Measurements from ENCODE around the gene AGPAT3.
"Not testable (repeated sequence)": the region's sequence is repeated elsewhere in the genome, so short reads cannot be mapped to it uniquely, and the experiment has no call there.

The AGPAT3 gene

DNA sequence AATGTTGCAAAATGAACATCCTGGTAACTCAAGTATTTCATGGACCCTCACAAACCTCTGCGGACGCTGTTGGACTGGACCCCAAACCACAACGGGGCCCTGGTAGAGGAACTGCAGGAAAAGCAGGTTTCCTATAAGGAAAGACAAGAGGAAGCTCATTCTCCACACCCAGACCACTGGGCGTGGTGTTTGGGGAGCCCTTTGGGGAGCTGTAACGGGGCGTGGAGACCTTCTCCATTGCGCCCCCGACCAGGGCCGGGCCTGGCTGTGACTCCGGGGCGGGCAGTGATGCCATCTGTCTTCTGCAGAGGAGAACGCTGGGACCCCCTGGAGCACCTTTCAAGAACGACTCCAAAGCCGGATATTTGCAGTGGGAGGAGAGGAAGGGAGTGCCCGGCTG, 30.0 kb upstream of the AGPAT3 start:
- no peak for DNase-seq

DNA sequence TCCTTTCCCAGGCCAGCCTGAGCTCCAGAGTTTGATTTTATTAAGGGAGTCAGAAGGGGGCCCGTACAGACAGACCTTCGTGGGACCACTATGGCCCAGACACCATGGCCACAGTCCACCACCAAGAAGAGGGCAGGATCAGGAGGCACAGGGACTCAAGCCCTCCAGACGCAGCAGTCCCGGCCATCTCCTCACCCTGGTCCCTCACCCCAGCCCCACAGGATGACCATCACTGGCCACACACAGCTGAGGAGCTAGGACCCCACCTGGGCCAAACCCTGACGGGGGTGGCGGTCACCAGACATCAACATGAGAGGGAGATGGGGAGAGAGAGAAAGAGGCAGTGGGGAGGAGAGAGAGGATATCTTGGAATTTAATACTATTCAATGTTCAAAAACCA, 29.2 kb upstream of the AGPAT3 start:
- DNase-seq: no peak

DNA sequence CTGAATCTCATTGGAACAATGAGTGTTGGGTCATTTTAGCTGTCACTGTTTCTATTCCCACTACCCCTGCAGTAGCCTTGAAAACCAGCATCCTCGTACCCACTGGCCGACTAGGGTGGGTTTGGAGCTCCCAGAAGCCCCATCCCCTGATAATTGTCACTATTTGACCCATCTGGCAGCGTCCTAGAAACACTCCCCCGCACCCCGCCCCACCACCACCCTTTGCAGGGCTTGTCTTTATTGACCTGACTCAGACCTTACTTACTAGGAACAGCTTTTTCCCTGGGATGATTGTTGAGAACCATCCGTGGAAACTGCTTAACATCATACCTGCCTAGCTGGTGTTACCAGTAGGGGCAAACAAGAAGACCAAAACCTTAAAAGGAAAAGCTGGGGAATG, 28.4 kb upstream of the AGPAT3 start:
- DNase-seq: no peak

DNA sequence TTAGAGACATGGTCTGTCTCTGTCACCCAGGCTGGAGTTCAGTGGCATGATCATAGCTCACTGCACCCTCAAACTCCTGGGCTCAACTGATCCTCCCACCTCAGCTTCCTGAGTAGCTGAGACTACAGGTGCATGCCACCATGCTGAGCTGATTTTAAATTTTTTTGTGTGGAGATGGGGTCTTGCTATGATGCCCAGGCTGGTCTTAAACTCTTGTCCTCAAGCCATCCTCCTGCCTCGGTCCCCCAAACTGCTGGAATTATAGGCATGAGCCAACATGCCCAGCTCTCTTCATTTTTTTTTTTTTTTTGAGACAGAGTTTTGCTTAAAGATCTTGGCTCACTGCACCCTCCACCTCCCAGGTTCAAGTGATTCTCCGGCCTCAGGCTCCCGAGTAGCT, 24.8 kb upstream of the AGPAT3 start:
- no peak for DNase-seq

DNA sequence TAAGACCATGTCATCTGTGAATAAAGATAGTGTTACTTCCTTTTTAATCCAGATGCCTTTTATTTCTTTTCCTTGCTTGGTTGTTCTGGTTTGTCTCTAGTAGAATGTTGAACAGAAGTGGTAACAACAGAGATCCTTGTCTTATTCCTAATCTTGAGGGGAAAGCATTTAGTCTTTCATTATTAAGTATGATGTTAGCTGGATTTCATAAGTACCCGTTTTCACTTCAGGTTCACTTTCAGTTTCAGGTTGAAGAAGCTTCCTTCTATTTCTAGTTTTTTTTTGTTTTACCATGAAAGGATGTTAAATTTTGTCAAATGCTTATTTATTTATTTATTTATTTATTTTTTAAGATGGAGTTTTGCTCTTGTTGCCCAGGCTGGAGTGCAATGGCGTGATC, 22.3 kb upstream of the AGPAT3 start:
- no peak for DNase-seq

DNA sequence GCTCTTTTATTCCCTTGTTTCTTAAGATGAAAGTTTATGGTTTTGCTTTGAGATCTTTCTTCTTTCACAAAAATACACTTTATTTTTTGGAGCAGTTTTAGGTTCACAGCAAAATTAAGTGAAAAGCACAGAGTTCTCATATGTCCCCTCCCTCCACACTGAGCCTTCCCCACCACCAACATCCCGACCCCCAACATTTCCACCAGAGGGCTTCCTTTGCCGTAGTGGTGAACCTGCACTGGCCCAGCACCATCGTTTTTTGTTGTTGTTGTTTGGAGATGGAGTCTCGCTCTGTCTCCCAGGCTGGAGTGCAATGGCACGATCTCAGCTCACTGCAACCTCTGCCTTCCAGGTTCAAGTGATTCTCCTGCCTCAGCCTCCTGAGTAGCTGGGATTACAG, 20.1 kb upstream of the AGPAT3 start:
- not testable (repeated sequence) for DNase-seq

DNA sequence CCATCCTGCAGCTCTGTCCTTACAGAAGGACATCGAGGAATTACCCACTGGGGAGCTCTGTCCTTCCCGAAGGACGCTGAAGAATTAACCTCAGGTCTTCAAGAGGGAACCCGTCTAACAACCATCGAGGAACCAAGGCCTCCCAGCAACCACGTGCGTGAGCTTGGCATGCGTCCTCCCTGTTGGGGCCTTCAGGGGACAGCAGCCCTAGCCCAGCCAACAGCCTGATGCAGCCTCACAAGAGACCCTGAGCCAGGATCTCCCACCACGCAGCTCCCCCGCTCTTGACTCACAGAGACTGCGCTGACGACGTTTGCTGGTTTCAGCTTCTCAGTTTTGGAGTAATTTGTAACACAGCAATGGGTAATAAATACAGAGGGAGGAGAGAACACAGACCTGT, 19.6 kb upstream of the AGPAT3 start:
- no peak for DNase-seq

DNA sequence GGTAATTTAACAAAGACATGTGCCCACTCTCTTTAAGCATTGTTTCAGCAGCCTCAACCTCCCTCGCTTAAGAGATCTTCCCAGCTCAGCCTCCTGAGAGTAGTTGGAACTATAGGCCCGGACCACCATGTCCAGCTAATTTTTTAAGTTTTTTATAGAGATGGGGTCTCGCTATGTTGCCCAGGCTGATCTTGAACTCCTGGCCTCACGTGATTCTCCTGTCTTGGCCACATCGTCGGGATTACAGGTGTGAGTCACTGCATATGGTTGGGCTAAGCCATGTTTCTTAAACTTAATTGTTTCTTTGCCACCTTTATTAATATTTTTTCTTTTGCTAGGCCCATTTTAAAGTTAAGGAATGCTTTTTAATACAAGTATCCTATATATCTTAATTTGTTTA, 18.6 kb upstream of the AGPAT3 start:
- DNase-seq: no peak

DNA sequence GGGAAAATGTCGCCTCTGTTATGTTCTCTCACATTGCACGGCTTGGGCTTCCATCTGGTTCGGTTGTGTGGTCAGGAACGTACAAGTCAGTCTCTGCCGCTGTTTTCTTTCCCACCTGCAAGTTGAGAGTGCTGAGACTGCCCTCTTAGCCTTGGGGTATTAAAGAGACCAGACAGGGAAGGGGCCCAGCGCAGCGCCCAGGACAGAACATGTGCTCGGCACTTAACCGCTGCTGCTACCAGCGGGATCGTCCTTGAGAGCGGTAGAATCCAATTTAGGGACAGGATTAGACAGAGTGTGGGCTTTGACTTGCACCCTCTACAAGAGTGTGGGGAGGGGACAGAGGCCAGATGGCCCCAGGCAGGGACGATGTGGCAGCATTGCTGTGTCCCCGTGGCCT, 17.7 kb upstream of the AGPAT3 start:
- DNase-seq: no peak

DNA sequence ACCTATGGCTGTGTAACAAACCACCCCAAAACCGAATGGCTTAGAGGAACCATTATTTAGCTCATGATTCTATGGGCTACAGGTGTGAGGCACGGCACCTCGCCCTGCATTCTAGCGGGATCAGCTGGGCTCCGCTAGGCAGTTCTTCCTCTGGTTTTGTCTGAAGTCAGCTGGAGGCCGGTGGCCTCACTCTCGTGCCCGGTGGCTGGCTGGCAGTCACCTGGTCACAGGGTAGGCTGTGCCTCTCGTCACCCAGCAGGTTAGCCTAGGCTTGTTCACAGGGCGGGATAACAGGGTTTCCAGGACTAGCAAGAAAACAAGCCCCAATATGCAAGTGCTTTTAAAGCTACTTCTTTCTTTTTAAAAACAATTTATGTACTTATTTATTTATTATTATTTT, 16.3 kb upstream of the AGPAT3 start:
- no peak for DNase-seq

DNA sequence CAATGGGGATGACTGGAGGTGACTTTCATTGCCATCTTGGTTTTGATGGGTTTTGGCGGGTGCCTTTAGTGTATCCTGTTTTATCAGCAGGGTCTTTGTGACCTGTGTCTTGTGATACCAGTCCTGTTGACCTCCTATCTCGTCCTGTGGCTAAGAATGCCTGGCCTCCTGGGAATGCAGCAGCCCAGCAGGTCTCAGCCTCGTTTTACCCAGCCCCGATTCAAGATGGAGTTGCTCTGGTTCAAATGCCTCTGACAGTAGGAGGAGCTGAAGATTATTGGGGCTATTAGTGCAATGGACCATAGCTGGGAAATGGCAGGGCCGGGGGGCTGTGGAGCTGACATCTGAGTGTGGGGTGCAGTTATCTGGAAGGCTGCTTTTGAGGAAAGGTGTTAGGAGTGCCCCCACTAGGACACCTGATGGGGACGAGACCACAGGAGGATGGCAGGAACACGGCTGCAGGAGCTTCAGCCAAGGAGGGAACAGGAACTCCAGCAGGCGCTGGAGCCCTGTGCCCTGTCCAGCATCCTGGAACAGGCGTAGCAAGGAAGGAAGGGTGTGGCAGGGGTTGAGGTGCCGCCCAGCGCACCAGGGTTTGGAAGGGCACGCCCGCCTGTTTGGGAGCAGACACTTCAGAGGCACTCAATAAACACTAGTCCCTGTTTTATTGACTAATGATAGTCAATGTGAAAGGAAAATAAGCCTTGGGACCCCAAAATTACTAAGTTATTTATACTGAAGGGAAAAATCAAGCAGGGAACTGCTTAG, 15.3 kb upstream of the AGPAT3 start:
- no peak for DNase-seq

DNA sequence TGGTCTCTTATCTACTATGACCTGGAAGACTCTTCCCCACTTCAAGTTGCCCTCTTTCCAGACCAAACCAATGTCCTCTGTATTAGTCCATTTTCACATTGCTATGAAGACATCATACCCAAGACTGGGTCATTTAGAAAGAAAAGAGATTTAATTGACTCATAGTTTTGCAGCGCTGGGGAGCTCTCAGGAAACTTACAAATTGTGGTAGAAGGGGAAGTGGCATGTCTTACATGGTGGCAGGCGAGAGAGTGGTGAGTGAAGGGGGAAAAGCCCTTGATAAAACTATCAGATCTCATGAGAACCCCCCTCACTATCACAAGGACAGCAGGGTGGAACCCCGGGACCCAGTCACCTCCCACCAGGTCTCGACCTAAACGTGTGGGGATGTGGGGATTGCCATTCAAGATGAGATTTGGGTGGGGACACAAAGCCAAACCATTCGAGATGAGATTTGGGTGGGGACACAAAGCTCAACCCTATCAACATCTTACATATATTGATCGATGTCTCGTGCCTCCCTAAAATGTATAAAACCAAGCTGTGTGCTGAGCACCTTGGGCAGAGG, 14.2 kb upstream of the AGPAT3 start:
- DNase-seq: no peak

DNA sequence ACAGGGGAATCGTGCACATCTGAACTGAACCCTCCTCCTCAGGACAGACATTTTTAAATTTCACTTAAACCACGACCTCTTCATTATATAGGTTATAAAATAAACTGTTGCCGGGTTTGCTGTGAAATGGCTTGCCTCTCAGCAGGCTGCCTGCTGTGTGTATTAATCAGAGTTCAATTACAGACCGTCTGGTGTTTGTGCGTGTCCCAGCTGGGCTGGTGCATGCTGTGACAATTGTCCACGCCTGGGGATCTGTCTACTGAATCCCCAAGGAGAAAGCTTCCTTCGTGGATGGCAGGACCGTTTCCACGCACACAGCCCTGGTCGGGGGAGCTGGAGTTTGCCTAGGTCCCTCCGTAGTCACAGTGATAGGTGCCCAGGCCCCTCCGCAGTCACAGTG, 13.4 kb upstream of the AGPAT3 start:
- DNase-seq: no peak

DNA sequence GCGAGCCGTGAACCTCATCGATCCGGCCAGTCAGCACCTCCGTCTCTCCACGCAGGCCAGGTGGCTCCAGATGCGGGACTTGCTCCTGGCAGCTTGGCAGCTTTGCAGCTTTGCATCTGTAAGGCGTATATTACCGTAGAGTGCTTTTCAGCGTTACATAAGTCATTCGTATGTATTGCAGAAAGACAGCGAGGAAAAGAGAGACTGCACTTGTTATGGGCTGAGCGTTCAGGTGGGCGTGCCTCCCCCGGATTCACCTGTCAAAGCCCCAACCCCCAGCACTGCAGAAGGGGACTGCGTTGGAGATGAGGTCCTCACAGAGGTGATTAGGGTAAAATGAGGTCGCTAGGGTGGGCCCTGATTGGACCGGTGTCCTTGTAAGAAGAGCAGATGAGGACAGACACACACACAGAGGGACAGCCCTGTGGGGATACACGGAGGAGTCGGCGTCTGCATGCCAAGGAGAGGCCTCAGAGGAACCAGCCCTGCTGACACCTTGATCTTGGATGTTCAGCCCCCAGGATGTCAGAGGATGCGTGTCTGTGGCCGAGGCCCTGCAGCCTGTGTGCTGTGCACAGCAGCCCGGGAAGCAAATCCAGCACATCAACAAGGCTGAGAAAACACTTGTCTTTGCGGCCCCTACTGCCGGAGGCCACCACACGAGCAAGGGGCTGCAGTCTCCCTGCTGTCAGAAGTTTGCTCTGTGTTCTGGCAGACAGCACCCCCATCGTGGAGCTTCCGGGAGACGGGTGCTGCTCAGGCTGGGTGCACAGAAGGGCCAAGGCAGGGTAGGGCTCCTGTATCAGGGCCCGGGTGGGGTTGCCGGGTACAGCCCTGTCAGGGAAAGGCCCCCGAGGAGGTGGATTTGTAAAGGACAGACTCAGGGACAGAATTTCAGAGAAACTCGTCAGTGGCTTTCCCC, 10.9 kb upstream of the AGPAT3 start:
- DNase-seq: no peak

DNA sequence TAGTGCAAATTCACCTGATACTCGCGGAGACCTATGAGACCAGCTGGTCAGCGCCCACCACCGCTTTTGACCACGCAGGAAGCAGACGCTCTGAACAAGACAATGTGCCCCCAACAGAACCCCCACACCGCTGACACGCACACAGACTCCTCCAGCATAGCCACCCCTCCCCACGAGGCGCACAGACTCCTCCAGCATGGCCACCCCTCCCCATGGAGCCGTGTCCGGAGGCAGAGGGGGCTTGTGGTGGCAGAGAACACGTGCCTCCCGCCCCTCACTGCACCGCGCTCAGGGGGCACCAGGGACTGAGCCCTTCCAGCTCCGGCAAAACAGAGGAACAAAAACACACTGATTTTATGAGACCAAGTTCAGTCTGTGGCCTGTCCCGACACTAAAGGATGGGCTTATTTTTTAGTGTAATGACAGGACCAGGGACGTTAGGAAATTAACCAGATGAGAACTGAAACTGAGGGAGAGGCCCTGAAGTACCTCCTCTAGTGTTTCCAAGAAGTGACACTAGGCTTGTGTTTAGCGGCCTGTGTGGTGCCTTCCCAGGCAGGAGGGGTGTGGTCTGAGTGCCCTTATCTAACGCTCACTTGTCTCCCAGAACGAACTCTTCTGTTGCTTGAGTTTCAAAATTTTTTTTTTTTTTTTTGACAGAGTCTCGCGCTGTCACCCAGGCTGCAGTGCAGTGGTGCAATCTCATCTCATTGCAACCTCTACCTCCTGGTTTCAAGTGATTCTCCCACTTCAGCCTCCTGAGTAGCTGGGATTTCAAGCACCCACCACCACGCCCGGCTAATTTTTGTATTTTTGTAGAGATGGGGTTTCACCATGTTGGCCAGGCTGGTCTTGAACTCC, 10.0 kb upstream of the AGPAT3 start:
- DNase-seq: no peak

DNA sequence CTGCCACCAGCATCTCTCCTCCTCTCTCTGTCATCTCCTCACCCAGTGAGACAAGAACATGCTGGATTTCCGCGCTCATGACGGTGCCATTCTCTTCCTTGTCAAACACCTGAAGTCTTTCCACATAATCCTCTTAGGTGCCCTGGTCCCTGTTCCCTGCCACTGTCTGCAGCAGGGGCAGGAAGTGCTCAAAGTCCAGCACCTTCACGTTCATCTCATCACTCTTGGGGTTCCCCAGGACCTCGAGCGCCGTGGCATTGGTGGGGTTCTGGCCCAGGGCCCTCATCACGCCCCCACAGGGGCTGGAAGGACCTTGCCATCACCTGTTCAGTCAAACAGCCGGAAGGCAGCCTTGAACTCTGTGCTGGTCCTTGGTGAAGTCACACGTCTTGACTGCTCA, 9.1 kb upstream of the AGPAT3 start:
- DNase-seq: no peak

DNA sequence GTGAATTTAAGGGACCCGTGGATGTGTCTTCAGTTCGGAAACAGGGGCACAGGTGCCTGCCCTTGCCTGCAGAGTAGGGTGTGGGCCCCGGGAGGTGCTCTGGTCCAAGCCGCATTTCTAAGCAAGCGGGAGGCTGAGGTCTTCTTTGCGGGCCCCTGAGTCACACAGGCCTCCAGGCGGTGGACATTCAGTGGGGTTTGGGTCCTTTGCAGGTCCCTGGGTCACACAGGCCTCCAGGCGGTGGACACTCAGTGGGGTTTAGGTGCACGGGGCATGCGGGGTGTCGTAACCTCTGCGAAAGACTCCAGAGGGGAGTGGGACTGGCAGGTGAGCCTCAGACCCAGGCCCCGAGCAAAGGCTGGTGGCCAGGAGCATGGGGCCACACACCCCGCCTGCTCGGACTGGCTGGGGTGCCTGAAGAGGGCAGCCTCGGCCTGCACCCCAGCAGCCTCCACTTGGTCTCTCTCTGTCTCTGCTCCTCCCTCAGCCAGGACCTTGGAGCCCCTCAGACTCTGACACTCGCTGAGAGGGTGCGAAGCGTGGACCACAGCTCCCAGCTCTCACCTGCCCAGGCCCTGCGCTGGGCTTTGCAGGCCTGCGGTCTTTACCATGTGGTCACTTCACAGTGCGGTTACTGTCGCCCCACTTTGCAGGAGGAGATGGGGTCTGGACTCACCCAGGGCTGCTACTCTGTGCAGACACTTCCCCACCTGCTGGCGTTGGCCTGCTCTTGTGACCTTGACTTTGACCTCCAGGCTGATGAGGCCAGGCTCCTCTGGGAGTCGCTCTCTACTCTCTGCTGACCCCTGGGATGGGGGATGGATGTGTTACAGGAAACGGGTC, 6.0 kb upstream of the AGPAT3 start:
- DNase-seq: no peak

DNA sequence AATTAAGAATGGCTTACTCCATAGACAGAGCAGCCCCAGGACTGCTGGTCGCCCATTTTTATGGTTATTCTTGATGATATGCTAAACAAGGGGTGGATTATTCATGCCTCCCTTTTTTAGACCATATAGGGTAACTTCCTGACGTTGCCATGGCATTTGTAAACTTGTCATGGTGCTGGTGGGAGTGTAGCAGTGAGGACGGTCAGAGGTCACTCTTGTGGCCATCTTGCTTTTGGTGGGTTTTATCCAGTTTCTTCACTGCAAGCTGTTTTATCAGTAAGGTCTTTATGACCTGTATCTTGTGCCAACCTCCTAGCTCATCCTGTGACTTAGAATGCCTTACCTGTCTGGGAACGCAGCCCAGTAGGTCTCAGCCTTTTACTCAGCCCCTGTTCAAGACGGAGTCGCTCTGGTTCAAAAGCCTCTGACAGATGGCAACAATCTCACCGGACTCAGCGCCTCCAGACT, 5.2 kb upstream of the AGPAT3 start:
- no peak for DNase-seq

DNA sequence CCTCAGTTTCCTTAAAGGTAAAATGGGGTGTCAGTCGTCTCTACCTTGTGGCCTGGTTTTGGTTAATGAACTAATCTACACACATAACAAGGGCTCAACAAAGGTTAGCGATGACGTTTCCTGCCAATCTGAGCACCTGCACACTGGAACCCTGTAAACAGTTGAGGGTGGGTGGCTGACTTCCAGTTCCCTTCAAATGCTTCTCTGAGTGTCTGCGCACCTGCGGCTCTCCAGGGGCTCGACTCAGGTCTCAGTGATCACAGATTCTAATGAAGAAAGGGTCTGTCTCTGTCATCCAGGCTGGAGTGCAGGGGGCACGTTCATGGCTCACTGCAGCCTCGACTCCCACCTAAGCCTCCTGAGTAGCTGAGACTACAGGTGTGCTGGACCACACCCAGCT, 3.3 kb upstream of the AGPAT3 start:
- DNase-seq: no peak

DNA sequence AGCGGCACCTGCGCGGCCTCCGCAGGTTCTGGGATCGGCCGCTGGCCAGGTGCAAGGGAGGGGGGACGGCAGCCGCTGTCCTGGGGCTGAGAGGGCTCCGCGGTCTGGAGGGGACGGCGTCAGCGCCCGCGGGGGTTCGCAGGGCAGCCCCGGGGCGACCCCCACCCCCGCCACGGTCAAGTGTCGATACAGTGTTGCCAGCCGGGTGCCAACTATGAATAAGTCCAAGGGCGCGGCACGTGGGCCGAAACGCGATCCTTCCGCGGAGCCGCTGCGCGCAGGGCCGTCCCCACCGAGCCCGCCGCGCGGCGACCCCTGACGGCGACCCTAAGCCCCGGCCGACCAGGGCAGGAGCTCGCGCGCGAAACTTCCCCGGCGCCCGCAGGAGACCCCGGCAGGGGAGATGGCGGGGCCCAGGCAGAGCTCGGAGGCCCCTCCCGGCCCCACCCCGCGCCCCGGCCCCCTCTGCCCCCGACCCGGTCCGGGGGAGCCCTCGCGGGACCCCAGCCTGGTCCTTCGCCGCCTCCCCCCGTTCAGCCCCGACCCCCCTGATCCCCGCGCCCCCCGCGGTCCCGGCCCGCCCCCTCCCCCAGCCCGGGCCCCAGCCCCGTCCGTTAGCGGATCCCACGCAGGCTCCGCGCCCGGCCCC, 586 bp upstream of the AGPAT3 start:
- DNase-seq: peak; percentile 29 to 38

DNA sequence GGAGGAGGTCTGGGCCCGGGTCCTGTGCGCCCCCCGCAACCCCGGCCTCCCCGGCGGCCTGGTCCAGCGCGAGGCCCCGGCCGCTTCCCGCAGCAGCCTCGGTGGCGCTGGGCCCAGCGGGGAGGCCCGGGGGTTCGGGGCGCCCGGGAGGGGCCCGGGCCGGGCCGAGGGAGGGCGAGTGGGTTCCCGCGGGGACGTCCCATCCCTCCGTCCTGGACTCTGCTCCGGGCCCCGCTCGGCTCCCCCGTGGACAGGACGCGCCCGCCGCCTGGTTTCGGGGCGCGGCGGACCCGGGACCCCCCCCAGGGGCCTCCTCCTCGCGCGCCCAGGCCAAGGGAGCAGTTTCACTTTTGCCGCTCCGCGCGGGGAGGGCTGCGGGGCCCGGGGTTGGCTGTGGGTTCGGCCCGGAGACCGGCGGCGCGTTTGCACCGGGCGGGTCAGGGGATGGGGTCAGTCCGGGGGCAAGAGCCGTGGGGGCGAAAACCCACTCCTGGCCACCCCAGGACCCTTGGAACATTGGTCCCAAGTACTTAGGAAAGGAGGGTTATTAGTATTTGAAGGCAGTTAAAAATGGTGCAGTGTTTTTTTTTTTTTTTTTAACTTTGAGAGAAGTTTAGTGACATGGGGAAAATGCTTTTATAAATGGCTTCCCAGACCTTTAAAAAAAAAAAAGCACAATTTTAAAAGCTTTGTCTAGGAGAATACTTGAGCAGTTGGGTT, 677 bp downstream of the AGPAT3 start:
- DNase-seq: peak; percentile 50 to 52

Measured in activated CD4-positive, alpha-beta T cell treated with anti-CD3 and anti-CD28 coated beads, Interleukin-2, amount 50 U/mL, for 4 hours (primary cell).